ENCODE results near the gene MAP7.
"Not testable (repeated sequence)": the region's sequence is repeated elsewhere in the genome, so short reads cannot be mapped to it uniquely, and the experiment has no call there.

The MAP7 gene

DNA sequence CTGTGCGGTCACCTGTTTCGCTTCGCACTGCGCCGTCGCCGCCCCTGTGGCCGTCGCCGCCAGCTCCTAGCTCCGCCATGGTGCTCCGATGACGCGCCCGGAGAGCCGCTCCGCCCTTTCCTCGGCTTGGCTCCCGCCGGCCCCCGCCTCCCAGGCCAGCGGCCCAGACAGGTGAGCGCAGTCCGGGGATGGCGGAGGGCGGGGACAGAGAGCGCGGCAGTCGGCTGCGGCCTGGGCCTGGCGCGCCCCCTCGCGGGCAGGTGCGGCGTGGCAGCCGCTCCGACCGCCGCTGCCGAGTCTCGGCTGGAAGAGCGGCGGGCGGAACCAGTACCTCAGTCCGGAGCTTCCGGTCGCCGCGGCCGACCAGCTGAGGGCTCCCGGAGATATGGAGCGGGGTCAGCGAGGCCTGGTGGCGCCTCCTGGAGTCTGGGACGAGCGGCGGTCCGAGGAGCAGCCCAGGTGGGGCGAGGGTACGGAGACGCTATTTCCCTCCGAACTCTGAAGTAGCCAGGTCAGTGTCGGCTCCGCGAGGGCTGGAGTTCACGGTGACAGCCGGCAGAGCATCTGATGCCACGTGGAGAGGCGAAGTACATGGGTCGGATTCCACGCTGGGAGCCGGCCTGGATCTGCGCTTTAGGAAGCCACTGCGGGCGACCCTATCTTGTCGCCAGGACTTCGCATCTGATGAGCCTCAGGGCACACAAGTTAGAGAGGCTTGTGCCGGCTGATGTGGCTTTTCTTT is at the start of gene MAP7:
Gene MAP7 (minus strand): TSS at position 93 of the 742 bp plus-strand sequence. CDS start 14 bp downstream, at position 79.
- no peak for DNase-seq

DNA sequence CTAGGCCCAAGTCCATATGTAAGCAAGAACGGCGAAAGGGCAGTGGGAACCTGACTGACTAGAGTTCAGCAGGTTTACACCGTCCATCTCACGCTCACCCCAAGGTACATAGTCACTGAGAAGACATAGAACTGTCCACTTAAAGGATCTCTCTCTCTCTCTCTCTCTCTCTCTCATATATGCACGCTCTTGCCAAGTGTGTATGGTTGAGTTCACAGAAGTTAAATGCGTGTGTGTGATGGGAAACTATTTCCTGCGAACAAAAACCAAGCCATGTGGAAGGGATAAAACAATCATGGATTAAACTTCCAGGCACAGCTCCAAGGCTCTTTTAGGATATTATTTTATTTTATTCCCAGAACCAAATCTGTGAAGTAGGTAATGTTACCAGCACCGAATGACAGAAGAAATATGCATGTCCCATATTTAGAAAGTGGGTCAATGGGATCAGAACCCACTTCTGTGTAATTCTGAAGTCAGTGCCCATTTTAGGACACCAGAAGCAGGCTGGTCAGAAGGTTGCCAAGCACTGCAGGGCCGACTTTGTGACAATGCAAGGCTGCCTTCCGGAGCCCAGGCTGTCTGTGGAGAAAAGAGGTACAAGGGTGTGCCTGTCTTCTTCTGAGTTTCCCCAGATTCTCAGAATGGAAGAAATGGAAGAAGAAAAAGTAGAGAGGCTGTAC is 49.2 kb upstream of the MAP7 start:
- no peak for DNase-seq

GRCh38 chr6:136598048-136598447 is 47.8 kb upstream of the MAP7 start:
- DNase-seq = no peak

- no peak for DNase-seq
Measured at GRCh38 chr6:136594671-136595070, 44.4 kb upstream of the MAP7 start.

DNA sequence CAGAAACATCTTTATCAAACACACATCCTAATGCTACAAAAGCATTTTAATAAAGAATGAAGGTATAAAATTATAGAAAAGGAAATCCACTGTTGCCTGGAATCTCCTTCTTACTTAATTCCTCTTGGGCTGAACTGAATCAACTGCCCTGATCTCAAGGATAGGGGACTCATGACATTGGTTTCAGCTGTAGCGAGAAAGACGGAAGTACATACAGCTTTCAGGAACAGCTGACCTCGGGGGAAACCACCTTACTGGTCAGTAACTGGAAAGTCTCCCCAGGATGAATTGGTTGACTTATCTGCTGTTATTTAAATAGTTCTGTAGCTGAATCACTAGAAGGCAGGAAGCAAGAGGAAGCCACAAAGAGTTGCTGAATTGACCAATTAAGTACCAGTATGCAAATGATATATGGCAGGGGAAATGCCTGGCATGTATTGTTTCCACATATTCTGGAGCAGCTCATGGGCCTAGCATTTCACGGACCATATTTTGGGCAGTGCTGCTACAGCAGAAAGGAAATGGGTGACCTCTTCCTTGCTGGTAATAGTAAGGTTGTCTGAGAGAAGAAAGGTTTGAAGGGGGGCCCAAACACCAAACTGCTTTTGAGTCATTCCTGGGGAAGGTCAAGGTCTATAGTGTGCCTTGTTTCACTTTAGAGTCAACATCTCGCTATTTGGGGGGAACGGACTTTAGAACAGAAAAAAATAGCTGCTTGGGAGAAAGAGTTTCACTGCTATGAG is 43.7 kb upstream of the MAP7 start:
- DNase-seq = no peak

DNA sequence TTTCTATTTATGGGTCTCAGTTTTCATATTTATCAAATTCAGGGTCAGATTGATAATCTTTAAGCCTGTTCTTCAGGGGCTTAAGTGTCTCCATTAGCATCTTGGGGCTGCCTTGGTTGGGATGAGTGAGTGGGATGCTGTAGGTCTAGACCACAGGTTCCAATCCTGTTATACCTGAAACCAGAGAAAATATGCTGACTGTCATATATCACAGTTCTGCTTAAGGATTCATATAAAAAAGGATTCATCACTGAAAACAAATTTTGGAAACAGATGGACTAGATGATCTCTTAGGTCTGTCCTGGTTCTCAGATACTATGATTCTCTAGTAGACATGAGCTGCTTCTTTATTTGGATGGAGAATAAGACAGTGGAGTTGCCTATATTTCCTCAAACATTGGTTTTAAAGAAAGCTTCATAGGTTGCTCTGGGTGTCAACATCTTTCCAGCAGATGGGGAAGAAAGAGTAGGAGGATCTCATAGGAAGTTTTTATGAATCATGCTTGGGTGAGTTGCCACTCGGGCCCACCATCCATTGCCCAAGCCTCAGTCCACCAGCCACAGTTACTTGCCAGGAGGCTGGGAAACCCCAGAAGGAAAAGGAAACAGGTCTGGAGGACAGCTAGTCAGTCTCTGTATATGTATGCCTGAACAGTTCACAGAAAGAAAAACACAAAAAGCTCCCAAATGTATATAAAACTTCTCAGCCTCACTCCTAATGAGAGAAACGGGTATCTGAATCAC is 42.9 kb upstream of the MAP7 start:
- no peak for DNase-seq

DNA sequence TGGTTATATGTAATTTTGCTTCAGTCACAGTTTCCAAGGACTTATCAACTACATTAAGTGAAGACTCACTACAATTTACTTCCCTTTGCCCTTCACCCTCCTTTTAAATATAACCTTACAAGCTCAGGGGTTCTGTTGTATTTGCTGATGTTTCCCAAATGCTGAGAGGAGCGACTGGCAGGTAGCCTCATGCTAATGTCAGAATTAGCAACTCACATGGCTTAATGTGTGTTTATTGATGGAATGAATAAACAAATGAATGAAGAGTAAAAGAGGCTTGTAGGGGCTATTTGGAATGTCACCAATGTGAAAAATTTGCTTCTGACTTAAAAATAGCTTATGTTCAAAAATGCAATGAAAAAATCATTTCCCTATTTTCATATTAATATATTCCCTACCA is 41.4 kb upstream of the MAP7 start:
- DNase-seq = no peak

- DNase-seq = not testable (repeated sequence)
Measured at GRCh38 chr6:136590846-136591245, 40.6 kb upstream of the MAP7 start.

DNA sequence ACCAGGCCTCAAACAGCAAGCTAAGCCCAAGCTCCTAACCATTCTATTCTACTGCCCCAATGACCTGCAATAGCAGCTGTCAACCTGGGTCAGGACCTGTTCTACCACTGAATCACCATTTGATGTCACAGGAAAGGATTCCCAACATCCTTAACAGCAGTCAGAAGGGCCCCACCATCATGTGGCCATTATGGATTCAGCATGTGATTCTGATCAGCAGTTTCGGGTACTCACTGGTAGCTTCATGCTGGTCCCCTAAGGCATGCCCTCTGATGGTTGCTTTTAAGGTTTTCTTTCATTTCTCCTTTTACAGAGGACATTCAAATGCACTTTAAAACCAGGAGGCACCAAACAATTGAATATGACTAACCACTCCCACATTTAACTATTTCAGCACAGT is 37.3 kb upstream of the MAP7 start:
- DNase-seq = no peak

DNA sequence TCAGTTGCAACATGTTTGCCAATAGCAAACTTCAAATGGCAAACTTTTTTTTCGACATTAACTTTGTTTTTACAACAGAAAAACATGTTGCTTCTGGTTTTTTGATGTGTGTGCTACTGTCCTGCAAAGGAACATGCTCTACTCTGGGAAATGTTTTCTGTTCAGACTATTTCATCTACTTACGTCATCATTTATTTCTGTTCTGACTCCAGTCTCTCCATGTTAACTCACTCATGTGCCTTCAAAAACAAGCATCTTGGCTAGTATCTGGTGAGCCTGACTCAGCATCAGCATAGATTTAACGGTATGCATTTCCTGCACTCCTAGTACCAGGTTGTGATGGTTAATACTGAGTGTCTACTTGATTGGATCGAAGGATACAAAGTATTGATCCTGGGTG is 36.1 kb upstream of the MAP7 start:
- no peak for DNase-seq

DNA sequence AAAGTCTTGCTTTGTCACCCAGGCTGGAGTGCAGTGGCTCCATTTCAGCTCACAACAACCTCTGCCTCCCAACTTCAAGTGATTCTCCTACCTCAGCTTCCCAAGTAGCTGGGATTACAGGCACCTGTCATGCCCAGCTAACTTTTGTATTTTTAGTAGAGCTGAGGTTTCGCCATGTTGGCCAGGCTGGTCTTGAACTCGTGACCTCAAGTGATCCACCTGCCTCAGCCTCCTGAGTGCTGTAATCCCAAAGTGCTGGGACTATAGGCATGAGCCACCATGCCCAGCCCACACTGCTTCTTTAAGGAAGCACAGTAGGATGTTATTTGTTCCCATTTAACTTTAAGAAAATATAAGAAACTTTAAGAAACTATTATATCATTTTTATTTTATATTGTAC is 35.3 kb upstream of the MAP7 start:
- DNase-seq = not testable (repeated sequence)

GRCh38 chr6:136584290-136584689 is 34.1 kb upstream of the MAP7 start:
- not testable (repeated sequence) for DNase-seq

DNA sequence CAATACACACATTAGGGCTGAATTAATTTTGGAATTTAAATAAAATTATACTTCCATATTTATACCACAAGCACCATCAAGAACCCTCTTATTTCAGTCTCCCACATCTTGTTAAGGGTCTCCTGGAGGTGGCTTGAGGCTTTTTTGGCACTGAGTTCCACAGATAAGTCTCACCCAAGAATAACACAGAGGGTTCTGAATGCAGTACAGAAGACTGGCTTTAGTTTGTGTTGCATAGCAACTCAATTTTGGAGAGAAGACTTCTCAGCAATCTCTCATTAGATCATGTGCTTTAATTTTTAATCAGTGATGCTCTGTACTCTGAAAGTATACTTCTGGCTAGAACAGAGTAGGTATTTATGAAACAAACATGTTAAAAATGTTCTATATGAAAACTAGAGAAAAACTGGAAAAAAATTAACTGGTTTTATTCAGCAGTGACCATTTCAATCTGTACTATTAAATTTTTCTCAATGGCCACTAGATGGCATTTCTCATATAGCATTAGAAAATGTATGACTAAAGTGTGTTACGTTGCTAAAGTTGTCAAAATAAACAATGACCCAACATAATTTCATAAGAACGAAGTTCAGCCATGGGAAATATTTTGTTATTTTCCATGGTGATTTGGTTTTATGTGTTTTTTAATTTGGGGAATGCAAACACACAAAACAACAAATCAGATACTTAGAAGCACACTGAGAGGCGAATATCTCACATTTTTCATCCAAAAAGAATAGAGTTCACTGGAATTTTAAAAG is 32.7 kb upstream of the MAP7 start:
- no peak for DNase-seq

DNA sequence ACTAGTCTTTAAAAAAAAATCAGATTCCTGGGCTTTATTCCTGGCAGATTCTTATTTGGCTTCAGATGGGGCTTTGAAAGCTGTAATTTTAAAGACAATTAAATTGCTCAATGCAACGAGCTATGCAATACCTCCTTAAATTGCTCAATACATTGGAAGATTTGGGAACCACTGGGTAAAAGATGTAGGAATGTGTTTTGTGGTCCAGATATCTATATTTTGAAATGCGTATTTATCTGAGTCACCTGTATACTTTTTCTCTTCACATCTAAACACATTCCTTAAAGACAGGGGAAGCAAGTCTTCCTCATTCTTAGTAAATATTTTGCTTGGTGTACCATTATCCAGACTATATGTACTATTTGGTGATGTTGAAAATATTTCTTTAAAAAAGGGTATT is 29.6 kb upstream of the MAP7 start:
- no peak for DNase-seq

DNA sequence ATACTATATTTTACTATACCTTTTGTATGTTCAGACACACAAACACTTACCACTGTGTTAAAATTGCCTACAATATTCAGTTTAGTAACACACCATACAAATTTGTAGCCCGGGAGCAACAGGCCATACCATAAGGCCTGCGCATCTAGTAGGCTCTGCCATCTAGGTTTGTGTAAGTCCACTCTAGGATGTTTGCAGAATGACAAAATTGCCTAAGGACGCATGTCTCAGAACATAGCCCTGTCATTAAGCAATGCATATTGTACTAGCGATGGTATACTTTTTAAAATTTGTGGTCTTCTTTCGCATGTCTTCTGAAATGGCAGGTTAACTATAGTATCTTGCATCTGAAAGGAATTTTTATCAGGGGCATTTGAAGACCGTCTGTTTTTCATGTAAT is 26.6 kb upstream of the MAP7 start:
- no peak for DNase-seq

DNA sequence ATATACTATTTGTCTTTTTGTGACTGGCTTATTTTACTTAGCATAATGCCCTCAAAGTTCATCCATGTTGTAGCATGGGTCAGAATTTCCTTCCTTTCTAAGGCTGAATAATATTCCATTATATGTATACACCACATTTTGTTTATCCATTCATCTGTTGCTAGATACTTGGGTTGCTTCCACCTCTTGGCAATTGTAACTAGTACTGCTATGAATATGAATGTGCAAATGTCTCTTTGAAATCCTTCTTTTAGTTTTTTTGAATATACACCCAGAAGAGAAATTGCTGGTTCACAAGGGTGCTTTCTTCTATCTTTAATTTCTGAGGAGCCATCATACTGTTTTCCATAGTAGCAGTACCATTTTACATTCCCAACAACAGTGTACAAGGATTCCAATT is 21.3 kb upstream of the MAP7 start:
- DNase-seq = no peak

GRCh38 chr6:136571065-136571464 is 20.8 kb upstream of the MAP7 start:
- DNase-seq = no peak

GRCh38 chr6:136568129-136568528 is 17.9 kb upstream of the MAP7 start:
- no peak for DNase-seq

- no peak for DNase-seq
Measured at GRCh38 chr6:136567688-136568087, 17.5 kb upstream of the MAP7 start.

DNA sequence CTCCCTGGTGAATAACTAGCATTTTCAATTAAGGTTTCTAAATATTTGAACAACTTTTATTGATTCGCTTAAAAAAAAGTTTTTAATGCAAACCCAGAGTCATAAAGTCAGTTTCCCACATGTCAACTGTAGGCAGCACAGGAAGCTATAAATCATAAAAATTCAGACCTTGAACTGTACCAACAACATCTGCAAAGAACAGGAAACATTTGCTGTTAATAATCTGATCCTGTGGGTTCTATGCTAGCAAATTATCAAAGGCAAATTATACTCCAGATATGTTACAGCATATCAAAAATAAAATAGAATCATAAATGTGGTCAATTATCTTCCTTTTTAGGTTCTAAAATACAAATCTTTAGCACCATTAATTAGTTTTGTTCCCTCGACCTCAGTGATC is 16.6 kb upstream of the MAP7 start:
- no peak for DNase-seq

- no peak for DNase-seq
Measured at GRCh38 chr6:136566007-136566487, 15.8 kb upstream of the MAP7 start.

- no peak for DNase-seq
Measured at GRCh38 chr6:136564180-136564579, 14.0 kb upstream of the MAP7 start.
